ENCODE results near the gene TSG101. TPM values are rescaled to one million over a fixed set of nuclear protein-coding genes. Genes with fewer than 3 reads are reported as not detected.

Gene TSG101
- total RNA-seq, 4 donors from 2014 or later: 60.1 to 93.2 (median 80.5) TPM

DNA sequence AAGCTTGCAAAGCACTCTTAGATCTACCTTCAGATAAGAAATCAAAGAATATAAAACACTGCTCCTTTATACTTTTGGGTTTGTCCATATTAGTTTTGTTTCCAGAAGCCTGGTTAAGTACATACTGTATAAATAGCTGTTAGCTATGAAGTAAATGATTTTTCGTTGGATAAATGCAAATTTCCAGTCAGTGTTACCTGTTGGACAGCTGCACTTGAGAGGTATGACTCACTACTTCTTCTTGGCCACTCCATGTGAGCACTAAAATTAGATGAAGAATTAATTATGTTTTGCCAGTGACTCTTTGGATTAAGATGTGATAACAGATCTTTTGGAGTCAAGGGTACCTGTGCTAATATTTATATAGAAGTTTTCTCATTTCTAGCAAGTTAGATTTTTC is 9.5 kb upstream of the TSG101 start:
- Histone ChIP-seq H3K27ac (replicated peaks in 1 of 4) (no peak overlapping the region), H3K4me3 (no peak overlapping the region), H3K36me3 (peaks cover 10 to 77% (median 42%) of the 10 kb centered on the region in 4 donors), H3K4me1 (no peaks in the 10 kb centered on the region), H3K9me3 (no peaks in the 10 kb centered on the region), H3K27me3 (no peaks in the 10 kb centered on the region)
- WGBS: 86% methylated on average over 1 of the region's 1 CpG
- no peak for DNase-seq (ENCODE audit: extremely low spot score)
- intact Hi-C loops (cut with DNase I): loop anchor here (10.0 kb wide), 1 partner anchor 99 kb away; the partner anchor contains the start of gene SPTY2D1
- TF ChIP-seq, protein P1, sequence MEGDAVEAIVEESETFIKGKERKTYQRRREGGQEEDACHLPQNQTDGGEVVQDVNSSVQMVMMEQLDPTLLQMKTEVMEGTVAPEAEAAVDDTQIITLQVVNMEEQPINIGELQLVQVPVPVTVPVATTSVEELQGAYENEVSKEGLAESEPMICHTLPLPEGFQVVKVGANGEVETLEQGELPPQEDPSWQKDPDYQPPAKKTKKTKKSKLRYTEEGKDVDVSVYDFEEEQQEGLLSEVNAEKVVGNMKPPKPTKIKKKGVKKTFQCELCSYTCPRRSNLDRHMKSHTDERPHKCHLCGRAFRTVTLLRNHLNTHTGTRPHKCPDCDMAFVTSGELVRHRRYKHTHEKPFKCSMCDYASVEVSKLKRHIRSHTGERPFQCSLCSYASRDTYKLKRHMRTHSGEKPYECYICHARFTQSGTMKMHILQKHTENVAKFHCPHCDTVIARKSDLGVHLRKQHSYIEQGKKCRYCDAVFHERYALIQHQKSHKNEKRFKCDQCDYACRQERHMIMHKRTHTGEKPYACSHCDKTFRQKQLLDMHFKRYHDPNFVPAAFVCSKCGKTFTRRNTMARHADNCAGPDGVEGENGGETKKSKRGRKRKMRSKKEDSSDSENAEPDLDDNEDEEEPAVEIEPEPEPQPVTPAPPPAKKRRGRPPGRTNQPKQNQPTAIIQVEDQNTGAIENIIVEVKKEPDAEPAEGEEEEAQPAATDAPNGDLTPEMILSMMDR (IDR thresholded peaks at IDR 0.05): no peak
- TF ChIP-seq EP300 (IDR thresholded peaks at IDR 0.05): no peak
- no peak for TF ChIP-seq POLR2A (IDR thresholded peaks at IDR 0.05; ENCODE audit: low read depth)
- no peak for TF ChIP-seq POLR2AphosphoS5 (IDR thresholded peaks at IDR 0.05)

DNA sequence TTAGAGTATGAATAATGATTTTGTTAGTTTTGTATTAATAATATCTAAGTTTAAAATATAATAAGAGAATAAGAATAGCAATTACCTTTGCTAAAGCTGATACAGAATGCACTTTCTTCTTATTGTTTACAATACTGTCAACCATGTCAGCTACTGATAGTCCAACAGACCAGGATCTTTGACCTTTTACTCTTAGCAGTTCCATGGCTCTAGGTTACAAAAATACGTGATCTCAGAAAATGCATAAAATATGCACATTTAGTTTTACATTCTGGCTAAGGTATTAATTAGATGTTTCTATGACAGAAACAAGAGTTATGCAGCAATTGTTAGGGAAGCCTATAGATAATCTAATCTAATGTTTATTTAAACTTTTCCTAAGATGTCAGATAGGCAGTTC is 7.5 kb upstream of the TSG101 start:
- intact Hi-C loops (cut with DNase I): loop anchor here (10.0 kb wide), 1 partner anchor 101 kb away; the partner anchor contains the start of gene SPTY2D1
- 86% methylated on average over 1 of the region's 1 CpG for WGBS
- Histone ChIP-seq H3K27me3 (no peaks in the 10 kb centered on the region), H3K27ac (replicated peaks in 1 of 4) (no peak overlapping the region), H3K36me3 (peaks cover 10 to 84% (median 42%) of the 10 kb centered on the region in 4 donors), H3K4me3 (no peak overlapping the region), H3K9me3 (no peaks in the 10 kb centered on the region), H3K4me1 (no peaks in the 10 kb centered on the region)
- no peak for DNase-seq (ENCODE audit: extremely low spot score)
- TF ChIP-seq POLR2AphosphoS5 (IDR thresholded peaks at IDR 0.05) (no peak), EP300 (IDR thresholded peaks at IDR 0.05) (no peak), POLR2A (IDR thresholded peaks at IDR 0.05; ENCODE audit: low read depth) (no peak)
- TF ChIP-seq, protein P1 (IDR thresholded peaks at IDR 0.05): no peak

DNA sequence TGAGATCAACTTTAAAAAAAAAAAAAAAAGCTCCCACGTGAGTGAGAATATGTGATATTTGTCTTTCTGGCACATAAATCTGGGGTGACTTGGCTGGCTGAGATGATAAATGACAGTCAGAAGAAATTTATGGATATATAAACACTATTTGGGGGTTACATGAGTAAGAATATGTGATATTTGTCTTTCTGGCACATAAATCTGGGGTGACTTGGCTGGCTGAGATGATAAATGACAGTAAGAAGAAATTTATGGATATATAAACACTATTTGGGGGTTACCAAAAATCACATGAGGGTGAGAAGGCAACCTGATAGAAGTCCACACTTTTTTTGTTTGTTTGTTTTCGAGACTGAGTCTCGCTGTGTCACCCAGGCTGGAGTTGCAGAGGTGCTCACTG is 6.6 kb upstream of the TSG101 start:
- WGBS: 89% methylated on average over 3 of the region's 3 CpGs
- intact Hi-C loops (cut with DNase I): loop anchor here (10.0 kb wide), 1 partner anchor 101 kb away; the partner anchor contains the start of gene SPTY2D1

DNA sequence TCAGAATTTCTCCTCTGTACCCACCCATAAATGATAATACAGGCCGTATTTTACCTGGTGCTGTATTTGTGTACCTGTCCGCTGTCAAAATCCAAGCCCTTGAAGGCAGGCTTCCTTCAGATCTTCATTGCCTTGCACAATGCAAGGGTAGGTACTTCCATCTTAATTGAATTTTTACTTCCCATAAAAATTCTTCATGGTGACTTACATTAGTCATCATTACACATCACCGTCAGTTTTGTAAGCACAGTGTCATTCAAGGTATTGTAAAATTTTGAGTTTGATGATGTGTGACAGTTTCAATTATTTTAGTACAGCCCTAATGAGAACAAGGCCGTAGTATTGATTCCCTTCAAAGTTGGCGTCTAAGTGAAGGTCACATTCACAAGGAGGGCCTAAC is 770 bp upstream of the TSG101 start:
- WGBS: 41% methylated on average over 5 of the region's 5 CpGs
- no peak for DNase-seq (ENCODE audit: extremely low spot score)
- Histone ChIP-seq H3K36me3 (peaks cover 6 to 31% (median 9%) of the 10 kb centered on the region in 4 donors), H3K27me3 (no peaks in the 10 kb centered on the region), H3K4me1 (peaks cover 16 to 45% (median 33%) of the 10 kb centered on the region in 4 donors), H3K27ac (replicated peaks in 1 of 4) (peak overlapping the region; percentile 88 to 96 (median 93)), H3K4me3 (peak overlapping the region; percentile 80 to 98 (median 97)), H3K9me3 (no peaks in the 10 kb centered on the region)
- TF ChIP-seq POLR2A (IDR thresholded peaks at IDR 0.05; ENCODE audit: low read depth) (no peak), EP300 (IDR thresholded peaks at IDR 0.05) (no peak), POLR2AphosphoS5 (IDR thresholded peaks at IDR 0.05) (no peak)
- TF ChIP-seq, protein P1 (IDR thresholded peaks at IDR 0.05): no peak
- intact Hi-C loops (cut with DNase I): loop anchor here (5.0 kb wide), 2 partner anchors 130 to 205 kb away; partner anchors contain the start of genes GTF2H1 and HPS5

More for the DNA sequence above, 6.6 kb upstream of the TSG101 start:
- no peak overlapping the region for H3K4me3 ChIP-seq
- H3K36me3 ChIP-seq: peaks cover 10 to 79% (median 40%) of the 10 kb centered on the region in 4 donors
- no peak overlapping the region for H3K27ac ChIP-seq (replicated peaks in 1 of 4)
- TF ChIP-seq POLR2A (IDR thresholded peaks at IDR 0.05; ENCODE audit: low read depth) (no peak), EP300 (IDR thresholded peaks at IDR 0.05) (no peak), POLR2AphosphoS5 (IDR thresholded peaks at IDR 0.05) (no peak)
- TF ChIP-seq, protein P1 (IDR thresholded peaks at IDR 0.05): no peak
- no peaks in the 10 kb centered on the region for H3K9me3 ChIP-seq
- DNase-seq (ENCODE audit: extremely low spot score): no peak
- no peaks in the 10 kb centered on the region for H3K27me3 ChIP-seq
- no peaks in the 10 kb centered on the region for H3K4me1 ChIP-seq
